NCI-H69 (cell line): ENCODE results near the gene GPX7.

Experiments
- DNase-seq: peaks from one replicate; lab custom pipeline; 2025; lab: John Stamatoyannopoulos, UW

GPX7 gene

DNA sequence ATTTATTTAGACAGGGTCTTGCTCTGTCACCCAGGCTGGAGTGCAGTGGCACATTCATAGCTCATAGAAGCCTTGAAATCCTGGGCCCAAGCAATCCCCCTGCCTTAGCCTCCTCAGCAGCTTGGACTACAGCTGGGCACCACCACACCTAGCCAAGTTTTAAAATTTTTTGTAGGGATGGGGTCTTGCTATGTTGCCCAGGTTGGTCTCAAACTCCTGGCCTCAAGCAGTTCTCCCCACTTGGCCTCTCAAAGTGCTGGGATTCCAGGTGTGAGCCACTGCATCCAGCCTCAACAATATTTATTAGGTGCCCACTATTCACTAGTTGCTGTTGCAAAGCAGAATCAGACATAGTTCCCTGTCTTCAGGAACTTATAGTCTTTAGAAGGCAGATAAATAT is 14.1 kb upstream of the GPX7 start:
- no peak for DNase-seq

DNA sequence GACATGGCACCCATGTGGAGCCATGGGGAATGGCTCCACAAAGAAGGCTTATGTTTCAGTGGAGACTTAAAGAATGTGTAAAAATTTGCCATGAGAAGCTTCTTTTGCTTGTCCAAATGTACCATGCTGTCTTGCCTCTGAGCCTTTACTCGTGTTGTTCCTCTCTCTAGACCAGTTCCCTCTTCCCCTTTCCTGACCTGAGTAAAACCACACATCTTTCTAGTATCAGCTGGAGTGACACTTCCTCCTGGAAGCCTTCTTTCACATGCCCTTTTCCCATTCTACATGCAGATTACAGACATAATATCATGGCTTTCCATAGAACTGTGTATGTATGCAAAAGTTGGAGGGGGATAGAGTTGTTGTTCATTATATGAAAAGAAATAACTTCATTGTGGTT is 13.6 kb upstream of the GPX7 start:
- no peak for DNase-seq

DNA sequence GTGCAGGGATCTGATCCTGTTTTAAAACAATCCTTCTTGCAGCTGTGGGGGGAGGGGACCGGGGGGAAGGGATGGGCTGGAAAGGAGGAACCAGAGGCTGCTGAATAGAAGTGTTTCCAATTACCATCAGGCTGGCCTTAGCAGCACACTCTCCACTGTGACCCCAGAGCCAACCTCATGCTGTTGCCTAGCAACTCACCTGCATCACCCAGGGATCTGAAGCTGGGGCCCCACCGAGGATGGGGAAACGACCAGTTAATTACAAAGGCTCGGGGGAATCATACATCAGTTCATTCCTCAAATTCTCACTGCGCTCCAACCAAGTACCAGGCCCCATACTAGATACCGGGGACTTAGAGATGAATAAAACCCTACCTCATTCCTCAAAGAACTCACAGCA is 11.9 kb upstream of the GPX7 start:
- DNase-seq = peak; percentile 42

DNA sequence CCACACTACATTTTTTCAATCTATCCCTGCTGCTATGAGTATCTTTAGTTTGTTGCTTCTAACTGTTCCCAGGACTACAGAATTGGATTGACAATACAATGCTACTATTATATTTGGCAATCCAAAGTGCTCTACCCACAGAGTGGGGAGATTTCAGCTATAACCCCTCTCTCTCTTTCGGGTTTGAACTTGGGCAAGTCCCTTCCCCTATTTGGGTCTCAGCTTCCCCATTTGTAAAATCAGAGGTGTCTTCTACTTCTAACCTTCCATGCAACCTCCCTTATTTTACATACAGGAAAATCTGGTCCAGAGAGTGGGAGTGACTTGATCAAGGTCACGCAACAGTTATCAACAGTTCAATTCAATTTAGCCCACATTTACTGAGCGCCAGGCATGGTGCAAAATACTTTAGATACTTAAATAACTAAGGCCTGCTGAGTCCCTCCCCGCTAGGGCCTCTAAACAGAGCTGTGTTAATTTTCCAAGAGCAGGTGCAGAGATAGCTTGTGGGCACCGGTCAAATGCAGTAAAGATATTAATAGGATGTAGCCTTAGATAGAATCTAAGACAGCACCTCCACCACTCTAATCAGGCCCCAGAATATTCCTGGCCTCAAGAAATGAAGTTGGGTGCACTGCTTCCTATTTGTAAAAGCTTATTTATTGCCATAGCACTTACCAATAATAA is 9.4 kb upstream of the GPX7 start:
- DNase-seq = no peak

DNA sequence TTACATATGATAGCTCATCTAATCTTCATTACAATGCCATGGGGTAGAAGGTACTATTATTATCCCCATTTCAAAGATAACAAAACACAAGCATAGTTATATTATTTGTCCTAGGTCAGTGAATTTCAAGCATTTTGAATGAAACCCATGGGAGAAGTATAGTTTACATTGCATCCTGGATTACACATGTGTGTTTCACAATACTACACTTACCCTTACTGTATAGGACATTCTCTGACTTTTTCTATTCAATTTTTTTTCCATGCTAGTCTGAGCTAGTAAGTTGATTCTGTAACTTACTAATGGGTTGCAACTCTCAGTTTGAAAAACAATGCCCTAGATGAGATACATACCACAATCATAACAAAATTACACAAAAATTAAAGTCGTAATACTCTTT is 8.7 kb upstream of the GPX7 start:
- no peak for DNase-seq

DNA sequence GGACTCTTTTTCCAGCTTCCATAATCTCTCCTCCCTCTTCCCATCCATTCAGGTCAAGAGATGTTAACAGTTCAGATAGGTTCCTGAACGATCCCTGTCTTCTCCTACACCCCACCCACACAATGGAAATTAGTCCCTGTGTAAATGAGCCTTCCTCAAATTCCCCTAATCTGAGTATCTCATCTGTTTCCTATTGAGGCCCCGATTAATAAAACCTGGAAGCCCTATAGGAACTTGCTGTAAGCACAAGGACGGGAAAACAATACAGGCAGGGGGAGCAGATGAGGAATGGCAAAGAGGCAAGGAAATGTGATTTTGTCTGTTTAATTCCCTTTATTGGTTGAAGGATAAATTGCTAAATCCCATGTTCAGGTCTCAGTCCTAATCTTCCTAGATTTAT is 7.1 kb upstream of the GPX7 start:
- no peak for DNase-seq

DNA sequence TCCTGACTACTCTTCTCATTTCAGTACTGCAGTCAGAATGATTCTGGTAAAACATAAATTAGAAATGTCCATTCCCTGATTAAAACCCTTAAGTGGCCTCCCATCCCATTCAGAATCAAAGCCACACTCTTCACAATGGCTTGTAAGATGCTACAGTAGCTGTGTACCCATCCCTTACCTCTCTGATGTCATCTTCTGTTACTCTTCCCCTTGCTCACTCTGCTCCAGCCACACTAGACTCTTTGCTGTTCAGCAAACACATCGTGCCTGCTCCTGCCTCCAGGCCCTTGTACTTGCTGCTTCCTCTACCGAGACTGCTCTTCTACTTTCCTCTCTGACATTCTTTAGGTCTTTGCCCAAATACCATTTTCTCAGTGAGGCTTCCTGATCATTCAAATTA is 4.3 kb upstream of the GPX7 start:
- DNase-seq = no peak

DNA sequence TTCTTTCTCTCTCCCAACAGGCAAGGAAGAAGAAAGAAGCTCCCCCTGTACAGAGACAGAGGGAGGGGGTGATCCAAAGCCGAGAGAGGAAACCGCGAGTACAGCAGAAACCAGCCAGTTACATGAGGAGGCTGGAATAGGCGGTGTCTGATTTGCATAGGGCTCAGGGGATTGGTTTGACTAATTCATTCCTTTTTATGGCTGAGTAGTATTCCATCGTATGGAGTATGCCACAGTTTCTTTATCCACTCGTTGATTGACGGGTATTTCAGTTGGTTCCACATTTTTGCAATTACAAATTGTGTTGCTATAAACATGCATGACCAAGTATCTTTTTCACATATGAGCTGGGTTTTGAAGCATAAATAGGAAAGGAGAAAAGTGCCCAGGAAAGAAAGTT is 3.4 kb upstream of the GPX7 start:
- DNase-seq = no peak

DNA sequence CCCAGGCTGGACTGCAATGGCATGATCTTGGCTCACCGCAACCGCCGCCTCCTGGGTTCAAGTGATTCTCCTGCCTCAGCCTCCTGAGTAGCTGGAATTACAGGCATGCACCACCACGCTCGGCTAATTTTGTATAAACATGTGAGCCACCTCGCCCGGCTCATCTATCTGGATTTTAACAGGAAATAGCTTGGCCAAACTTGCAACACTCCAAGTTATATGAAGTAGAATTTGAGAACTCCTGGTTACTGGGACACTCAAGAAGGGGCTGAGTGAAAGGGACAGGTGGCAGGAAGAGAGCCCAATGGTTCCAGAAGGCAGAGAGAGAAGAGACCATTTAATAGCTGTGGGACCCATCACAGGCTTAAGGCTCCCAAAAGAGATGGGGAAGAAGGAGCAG is 2.9 kb upstream of the GPX7 start:
- no peak for DNase-seq

DNA sequence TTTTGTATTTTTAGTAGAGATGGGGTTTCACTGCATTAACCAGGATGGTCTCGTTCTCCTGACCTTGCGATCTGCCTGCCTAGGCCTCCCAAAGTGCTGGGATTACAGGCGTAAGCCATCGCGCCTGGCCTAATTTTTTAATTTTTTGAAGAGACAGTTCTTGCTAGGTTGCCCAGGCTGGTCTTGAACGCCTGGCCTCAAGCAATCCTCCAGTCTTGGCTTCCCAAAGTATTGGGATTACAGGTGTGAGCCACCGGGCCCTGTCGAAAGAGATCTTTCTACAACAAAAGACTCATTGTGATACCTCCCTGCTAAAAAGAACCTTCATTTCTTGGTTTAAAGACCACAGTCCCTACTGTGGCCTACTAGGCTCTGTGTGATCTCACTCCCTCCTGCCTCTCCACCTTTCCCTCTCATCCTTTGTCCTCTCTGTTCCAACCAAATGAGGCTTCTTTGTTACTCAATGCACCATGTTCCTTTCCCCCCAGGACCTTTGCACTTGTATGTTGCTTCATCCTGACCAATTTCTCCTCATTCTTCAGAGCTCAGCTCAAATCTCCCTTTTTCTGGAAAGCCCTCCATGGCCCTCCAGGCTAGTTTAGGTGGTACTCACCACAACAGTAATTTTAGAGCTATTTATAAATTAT is 1.5 kb upstream of the GPX7 start:
- DNase-seq = no peak

DNA sequence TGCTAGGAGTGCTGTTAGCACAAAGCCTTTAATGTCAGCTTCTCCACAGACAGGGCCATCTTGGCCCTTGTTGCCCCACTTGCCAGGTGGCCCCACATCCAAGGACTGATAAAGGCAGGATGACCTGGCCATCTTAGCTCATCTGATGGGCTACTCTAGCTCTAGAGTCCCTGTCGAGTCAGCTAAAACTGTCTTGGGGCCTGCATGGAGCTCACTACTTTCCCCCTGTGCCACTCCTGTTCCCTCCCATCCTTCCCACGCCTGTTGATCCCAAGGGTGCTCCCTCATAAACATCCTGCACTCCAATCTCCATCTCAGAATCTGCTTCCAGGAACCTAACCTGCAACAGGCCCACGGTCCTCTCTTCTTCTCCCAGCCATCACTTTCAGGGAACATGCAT is 652 bp upstream of the GPX7 start:
- no peak for DNase-seq

DNA sequence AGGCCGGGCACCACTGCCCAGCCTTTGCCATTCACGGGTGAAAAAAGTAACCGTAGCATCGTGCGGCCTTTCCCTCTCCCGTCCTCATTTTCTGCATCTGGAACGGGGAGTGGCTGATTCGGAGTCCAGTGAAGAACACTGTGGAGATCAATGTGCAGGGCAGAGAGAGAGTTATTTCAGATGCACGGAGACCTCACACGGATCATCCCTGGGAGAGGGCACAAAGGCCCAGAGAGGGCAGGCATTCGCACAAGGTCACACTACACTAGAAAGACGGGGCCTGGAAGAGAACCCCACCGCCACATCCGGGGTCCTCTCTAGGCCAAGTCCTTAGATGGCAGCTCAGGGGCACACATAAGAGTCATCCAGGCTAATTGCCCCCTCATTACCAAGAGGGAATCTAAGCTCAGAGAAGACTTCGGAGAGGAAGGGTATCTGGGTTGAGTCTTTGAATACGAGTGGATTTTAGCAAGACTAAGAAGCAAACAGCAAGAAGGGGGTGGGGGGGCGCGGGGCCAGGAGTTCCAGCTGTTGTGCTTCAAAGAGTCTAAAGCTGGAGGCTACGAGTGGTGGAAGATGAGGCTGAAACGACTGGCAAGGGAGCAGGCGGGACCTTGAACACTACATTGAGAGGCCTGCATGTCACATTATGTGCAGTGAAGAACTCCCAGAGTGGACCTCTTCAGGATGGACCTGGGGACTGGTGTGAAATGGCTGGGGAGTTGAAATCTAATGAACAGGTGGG is 857 bp downstream of the GPX7 start:
- peak; percentile 43 for DNase-seq

DNA sequence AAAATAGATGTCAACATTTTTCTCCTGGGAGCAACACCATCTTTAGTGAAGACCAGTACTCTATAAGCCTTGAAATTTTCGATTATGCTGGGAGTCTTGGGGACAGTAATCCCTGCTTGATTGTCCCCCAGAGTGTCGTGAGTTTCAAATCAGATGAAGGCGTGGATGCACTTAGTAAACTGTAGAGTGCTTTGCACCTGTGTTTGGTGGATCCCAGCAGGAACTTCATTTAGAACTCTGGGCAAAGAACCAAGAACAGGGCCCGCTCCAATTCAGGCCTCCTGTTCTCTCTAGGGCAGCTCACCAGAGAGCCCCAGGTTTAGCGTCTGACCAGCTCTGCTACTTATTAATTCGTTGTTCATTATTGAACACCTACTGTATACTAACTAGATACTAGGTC is 1.5 kb downstream of the GPX7 start:
- peak; percentile 1 for DNase-seq

DNA sequence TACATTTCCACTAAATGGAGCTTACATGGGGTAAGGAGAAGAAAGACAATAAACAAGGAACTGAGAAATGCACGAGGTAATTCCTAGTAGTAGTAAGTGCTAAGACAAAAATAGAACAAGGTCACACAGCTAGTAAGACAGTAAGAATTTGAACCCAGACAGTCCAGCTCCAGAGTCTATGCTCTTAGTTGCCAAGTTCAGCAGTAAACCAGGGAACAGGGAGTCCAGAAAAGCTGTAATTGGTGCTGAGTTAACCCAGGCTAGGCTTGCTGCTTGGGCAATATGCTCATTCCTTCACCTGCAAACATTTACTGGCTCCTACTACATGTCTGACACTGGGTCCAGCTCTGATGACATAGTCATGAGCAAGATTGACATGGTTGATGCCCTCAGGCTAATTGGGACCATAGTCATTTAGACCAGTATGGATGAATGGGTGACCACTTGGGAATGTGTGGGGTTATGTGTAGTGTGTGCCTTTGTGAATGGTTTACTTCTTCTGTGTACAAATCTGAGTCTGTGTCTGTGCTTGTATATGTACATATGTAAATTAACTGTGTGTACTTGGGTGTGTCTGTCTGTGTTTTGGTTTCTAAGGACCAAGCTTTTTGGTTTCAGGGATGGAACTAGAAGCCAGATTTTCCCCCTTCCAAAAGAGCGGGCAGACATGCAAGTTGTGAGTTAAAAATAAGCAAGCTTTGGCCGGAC is 2.0 kb downstream of the GPX7 start:
- peak; percentile 12 for DNase-seq

DNA sequence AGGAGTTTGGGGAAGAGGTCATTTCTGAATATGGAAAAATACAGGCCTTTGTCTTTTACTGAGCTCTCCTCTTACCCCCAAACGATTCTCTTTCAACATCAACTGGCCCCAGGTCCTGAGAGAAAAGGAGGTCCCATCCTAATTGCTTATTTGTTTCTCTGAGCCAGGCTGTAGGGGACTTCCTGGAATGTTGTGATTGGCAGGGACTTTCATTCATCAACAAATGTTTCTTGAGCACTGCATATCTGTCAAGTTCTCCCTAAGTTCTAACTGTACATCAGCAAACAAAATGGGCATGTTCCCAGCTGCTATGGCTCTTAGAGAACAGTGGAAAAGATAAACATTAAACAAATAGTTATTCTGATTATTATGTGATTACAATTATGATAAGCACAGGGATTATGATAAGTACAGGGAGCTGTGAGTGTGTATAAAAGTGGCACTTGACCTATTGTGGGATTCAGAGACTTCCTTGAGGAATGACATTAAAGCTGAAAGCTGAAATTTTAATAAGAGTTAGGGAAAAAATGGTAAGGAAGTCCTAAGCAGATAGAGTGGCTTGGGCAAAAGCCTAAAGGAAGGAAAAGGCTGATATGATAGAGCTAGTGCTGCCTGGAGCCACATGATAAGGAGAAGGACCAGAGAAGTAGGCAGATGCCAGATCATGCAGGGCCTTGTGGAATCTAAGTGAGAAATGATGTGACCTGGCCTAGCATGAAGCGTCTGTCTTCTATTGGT is 11.6 kb downstream of the GPX7 start:
- no peak for DNase-seq

DNA sequence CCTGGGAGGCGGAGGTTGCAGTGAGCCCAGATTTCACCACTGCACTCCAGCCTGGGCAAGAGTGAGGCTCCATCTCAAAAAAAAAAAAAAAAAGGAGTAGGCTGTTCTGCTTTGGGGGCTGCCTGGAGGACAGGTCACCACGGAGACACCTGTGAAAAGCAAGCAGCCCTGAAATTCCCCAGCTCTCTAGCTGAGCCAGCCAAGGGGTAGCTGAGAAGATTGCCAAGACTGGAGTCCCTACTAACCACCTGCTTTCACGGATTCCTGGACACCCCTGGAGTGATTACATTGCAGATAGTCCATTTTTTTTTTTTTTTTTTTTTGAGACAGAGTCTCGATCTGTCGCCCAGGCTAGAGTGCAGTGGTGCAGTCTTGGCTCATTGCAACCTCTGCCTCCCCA is 12.5 kb downstream of the GPX7 start:
- DNase-seq = no peak

DNA sequence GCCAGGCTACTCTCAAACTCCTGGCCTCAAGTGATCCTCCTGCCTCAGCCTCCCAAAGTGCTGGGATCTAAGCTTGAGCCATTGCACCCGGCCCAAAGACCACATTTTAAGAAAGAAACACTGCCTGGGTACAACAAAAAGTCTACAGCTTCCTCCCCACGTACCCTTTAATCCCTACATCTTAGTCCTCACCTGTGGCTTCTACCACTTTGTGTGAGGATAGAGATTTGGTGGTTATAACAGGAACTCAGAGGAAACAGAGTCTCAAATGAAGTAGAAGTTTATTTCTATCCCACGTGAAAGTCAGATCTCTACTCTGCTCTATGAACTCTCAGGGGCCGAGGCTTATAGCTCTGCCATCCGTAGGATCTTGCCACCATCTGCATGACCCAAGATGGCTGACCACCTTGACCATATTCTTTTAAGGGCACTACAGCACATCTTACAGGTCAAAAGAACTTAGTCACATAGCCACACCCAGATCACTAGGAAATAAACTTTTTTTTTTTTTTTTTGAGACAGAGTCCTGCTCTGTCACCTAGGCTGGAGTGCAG is 13.4 kb downstream of the GPX7 start:
- DNase-seq = no peak

DNA sequence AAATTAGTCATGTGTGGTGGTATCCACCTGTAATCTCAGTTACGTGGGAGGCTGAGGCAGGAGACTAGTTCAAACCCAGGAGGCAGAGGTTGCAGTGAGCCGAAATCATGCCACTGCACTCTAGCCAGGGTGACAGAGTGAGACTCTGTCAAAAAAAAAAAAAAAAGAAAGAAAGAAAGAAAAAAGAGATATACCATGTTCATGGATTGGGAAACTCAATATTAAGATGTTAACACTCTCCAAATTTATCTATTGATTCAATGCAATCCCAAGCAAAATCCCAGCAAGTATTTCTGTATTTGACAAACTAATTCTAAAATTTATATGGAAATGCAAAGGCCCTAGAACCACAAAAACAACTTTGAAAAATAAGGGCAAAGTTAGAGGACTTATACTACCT is 19.8 kb downstream of the GPX7 start:
- DNase-seq = no peak

DNA sequence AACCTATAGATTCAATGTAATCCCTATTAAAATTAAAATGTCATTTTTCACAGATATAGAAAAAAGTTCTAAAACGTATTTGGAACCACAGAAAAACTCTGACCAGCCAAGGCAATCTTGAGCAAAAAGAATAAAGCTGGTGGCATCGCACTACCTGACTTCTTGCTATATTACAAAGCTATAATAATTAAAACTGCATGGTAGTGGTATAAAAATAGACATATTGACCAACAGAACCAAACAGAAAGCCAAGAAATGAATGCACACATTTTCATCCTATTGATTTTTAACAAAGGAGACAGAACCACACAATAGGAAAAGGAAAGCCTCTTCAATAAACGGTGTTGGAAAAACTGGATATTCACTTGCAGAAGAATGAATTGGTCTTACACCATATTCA is 21.6 kb downstream of the GPX7 start:
- DNase-seq = no peak

DNA sequence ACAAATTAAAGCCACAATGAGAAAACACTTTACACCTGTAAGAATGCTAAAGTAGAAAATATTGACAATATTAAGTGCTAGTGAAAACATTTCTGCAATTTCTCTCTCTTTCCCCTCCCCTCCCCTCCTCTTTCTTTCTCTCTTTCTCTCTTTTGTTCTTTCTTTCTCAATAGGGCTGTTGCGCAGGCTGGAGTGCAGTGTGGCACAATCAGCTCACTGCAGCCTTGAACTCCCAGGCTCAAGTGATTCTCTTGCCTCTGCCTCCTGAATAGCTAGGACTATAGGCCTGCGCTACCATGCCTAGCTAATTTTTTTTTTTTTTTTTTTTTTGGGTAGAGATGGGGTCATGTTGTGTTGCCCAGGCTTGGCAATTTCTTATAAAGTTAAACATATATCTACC is 24.9 kb downstream of the GPX7 start:
- no peak for DNase-seq

DNA sequence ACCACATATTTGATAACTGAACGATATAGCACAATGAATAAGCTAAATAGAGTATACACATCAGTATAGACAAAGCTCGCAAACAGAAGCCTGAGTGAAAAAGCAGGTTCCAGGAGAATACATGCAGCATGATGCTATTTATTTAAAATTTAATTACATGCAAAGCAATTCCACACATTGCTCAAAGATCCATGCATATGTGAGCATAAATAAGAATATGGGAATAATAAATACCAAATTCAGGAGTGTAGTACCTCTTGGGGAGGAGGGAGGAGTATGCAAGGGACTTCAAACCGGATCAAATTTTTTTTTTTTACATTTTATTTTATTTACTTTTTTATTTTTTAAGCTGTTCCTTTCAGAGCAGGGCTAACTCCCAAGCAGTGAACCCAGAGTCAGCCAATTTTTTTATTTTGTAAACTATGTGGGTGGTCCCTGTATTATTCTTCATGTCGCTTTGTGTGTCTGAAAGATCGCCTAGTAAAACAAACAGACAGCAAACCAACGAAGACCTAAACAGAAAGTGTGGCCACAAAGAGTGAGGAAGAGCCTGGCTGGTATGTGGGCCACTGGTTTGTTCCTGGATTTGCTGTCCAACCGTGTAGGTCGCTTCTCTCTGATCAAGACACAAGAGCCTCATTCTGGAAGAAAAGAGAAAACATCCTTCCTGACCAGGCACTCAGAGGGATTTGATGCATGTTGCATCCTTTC is 26.6 kb downstream of the GPX7 start:
- DNase-seq = no peak
